Left lung (tissue), 14 donors: ENCODE results near the gene RSL24D1. TPM values are rescaled to one million over a fixed set of nuclear protein-coding genes. Genes with fewer than 3 reads are reported as not detected.
A peak's percentile ranks its signal among the peaks of the same experiment; 100 is the strongest.

ENCODE experiments used
- ATAC-seq: fragments of 200-7000 bp; cut with Tn5 transposase; one replicate; pipeline ENCODE4 v1.9.1; 2020; ENCODE audit warnings: moderate library complexity
- DNase-seq, 4 donors: peaks; one replicate each; pipeline ENCODE4 v3.0.0-alpha.2; 2013 to 2020
- H3K27ac ChIP-seq, 2 donors: fragments of 200-600 bp; sonication (generic) in 1 of 2; one replicate each; pipeline versions ENCODE4 v1.5.0 to v1.8.0; 2020 to 2021
- H3K27me3 ChIP-seq, 2 donors: fragments of 200-600 bp; sonication (generic) in 1 of 2; one replicate each; pipeline versions ENCODE4 v1.5.0 to v1.8.0; 2020 to 2021
- H3K36me3 ChIP-seq, 2 donors: fragments of 200-600 bp; sonication (generic) in 1 of 2; one replicate each; pipeline versions ENCODE4 v1.5.0 to v1.8.0; 2020 to 2021
- H3K4me1 ChIP-seq, 2 donors: fragments of 200-600 bp; one replicate each; pipeline ENCODE4 v1.8.0; 2021
- H3K4me3 ChIP-seq, 2 donors: fragments of 200-600 bp; sonication (generic) in 1 of 2; one replicate each; pipeline versions ENCODE4 v1.5.0 to v1.8.0; 2020 to 2021; ENCODE audit warnings: mild to moderate bottlenecking in 1 of 2
- H3K9me3 ChIP-seq, 2 donors: fragments of 200-600 bp; sonication (generic) in 1 of 2; one replicate each; pipeline versions ENCODE4 v1.5.0 to v1.8.0; 2020 to 2021
- intact Hi-C, 2 donors: fragments of 100-400 bp; cut with DNase I; formaldehyde crosslinking; loops; one replicate each; pipeline versions ENCODE4 v1.11.2 to v1.14.2; 2022
- long read RNA-seq, 12 donors: library from polyadenylated mRNA in 2 of 12; unstranded in 2 of 12; transcript quantifications; one replicate each; pipeline ENCODE4 v2.0.0 and lab custom pipeline, GENCODE V29; 2019 to 2026
- polyA plus RNA-seq, 6 donors: library from polyadenylated mRNA; unstranded; fragments of 120-200 nt; gene quantifications; one replicate each; pipeline ENCODE4 v1.2.1, GENCODE V29; 2013; ENCODE audit not compliant: insufficient read length in 6 of 6
- total RNA-seq, 2 donors: library from RNA; stranded (reverse); fragmentation: NEBNext Ultra II Directional; extraction: Animal tissue kit (Norgen Biotek cat#: 25700); gene quantifications; one replicate each; pipeline ENCODE4 v1.2.1, GENCODE V29; 2021
- TF ChIP-seq, protein P1 (sequence below), 2 donors: fragments of 200-600 bp; sonication (generic) in 1 of 2; IDR thresholded peaks; one replicate each; pipeline versions ENCODE4 v1.5.0 to v1.8.0; 2021; ENCODE audit warnings: antibody characterized with exemption in 2 of 2
- donor health status: DM: no; HTN: yes; CAD: no.
- donor health status: DM: no; HTN: no; CAD: no.

RSL24D1 gene
- total RNA-seq (10 to 100 TPM; 43.5 to 55.1 TPM), polyA plus RNA-seq (100 to 1,000 TPM; 110 to 155 (median 142) TPM)
- long read RNA-seq, donor 1, transcript RSL24D1-201 (6 exons, 2,015 nt) = major isoform, 137 of 179 reads
- long read RNA-seq, donor 1, partial matches to known transcripts = 42 of 179 reads
- long read RNA-seq, donor 1, other reads (novel, unspliced or antisense) = 0 of 179 reads
- long read RNA-seq, donor 2, transcript RSL24D1-201 (6 exons, 2,015 nt) = major isoform, 87 of 143 reads
- long read RNA-seq, donor 2, partial matches to known transcripts = 56 of 143 reads
- long read RNA-seq, donor 2, other reads (novel, unspliced or antisense) = 0 of 143 reads
- long read RNA-seq, donor 3, transcript RSL24D1-201 (6 exons, 2,015 nt) = major isoform, 105 of 117 reads
- long read RNA-seq, donor 3, partial matches to known transcripts = 7 of 117 reads
- long read RNA-seq, donor 3, other reads (novel, unspliced or antisense) = 5 of 117 reads
- long read RNA-seq, donor 4, transcript RSL24D1-201 (6 exons, 2,015 nt) = major isoform, 29 of 43 reads
- long read RNA-seq, donor 4, partial matches to known transcripts = 14 of 43 reads
- long read RNA-seq, donor 4, other reads (novel, unspliced or antisense) = 0 of 43 reads
- long read RNA-seq, donor 5, transcript RSL24D1-201 (6 exons, 2,015 nt) = major isoform, 119 of 139 reads
- long read RNA-seq, donor 5, partial matches to known transcripts = 20 of 139 reads
- long read RNA-seq, donor 5, other reads (novel, unspliced or antisense) = 0 of 139 reads
- long read RNA-seq, donor 6, transcript RSL24D1-201 (6 exons, 2,015 nt) = major isoform, 148 of 199 reads
- long read RNA-seq, donor 6, partial matches to known transcripts = 42 of 199 reads
- long read RNA-seq, donor 6, other reads (novel, unspliced or antisense) = 9 of 199 reads
- long read RNA-seq, donor 7, transcript RSL24D1-201 (6 exons, 2,015 nt) = major isoform, 97 of 112 reads
- long read RNA-seq, donor 7, partial matches to known transcripts = 15 of 112 reads
- long read RNA-seq, donor 7, other reads (novel, unspliced or antisense) = 0 of 112 reads
- long read RNA-seq, donor 8, transcript RSL24D1-201 (6 exons, 2,015 nt) = major isoform, 74 of 83 reads
- long read RNA-seq, donor 8, partial matches to known transcripts = 9 of 83 reads
- long read RNA-seq, donor 8, other reads (novel, unspliced or antisense) = 0 of 83 reads
- long read RNA-seq, donor 9 = 0 reads
- long read RNA-seq, donor 10, transcript RSL24D1-201 (6 exons, 2,015 nt) = major isoform, 19 of 22 reads
- long read RNA-seq, donor 10, partial matches to known transcripts = 2 of 22 reads
- long read RNA-seq, donor 10, other reads (novel, unspliced or antisense) = 1 of 22 reads
- long read RNA-seq, donor 11 = 0 reads
- long read RNA-seq, donor 12, transcript RSL24D1-201 (6 exons, 2,015 nt) = major isoform, 72 of 95 reads
- long read RNA-seq, donor 12, partial matches to known transcripts = 23 of 95 reads
- long read RNA-seq, donor 12, other reads (novel, unspliced or antisense) = 0 of 95 reads

DNA sequence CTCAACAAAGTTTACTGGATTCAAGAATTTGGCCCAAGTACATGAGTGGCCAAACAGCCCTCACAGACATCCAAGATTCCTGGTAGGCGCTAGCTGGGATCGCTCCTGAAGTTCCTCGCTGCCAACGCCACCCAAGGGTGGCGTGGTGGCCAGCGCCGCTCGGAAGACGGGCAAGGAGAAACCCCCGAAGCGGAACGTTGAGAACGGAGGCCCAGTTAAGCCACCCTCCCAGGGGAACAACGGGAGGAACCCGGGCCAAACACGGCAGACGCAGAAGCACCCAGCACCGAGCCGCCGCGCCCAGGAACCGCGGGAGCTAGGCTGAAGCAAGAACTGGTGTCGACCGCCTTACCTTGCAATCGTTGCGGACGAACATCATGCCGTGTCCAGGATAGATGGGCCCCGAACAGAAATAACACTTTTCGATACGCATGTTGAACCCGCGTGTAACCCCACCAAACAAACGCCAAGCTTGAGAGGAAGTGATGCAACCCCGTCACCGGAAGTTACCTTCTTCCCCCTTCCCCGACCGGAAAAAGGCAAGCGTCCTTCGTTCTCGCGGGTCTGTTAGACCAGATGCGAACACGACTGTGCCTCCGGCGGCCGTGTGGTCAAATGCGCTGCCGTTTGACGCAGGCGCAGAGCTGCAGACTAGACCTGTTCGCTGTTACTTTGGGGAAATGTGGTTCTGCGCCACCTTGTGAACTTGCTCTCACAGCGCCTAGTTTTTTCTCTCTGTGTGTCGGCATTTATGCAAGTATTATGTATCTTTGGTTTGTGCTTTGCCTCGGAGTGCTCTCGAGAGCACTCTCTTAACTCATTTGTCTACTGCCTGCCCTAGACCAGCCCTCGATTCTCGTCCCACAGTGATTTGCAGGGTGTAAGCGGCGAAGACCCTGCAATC lies at the start of gene RSL24D1:
RSL24D1 (minus strand) TSS at position 484 of the 904 bp plus-strand sequence; CDS start at position 433, 51 bp downstream.
- peak within 1 kb of the TSS; percentile 76 to 97 for H3K27ac ChIP-seq
- DNase-seq (peak; percentile 96 to 99 (median 98)), ATAC-seq (peak; percentile 99)
- no peaks in the 10 kb centered on the region for H3K9me3 ChIP-seq
- TF ChIP-seq, protein P1, sequence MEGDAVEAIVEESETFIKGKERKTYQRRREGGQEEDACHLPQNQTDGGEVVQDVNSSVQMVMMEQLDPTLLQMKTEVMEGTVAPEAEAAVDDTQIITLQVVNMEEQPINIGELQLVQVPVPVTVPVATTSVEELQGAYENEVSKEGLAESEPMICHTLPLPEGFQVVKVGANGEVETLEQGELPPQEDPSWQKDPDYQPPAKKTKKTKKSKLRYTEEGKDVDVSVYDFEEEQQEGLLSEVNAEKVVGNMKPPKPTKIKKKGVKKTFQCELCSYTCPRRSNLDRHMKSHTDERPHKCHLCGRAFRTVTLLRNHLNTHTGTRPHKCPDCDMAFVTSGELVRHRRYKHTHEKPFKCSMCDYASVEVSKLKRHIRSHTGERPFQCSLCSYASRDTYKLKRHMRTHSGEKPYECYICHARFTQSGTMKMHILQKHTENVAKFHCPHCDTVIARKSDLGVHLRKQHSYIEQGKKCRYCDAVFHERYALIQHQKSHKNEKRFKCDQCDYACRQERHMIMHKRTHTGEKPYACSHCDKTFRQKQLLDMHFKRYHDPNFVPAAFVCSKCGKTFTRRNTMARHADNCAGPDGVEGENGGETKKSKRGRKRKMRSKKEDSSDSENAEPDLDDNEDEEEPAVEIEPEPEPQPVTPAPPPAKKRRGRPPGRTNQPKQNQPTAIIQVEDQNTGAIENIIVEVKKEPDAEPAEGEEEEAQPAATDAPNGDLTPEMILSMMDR (IDR thresholded peaks at IDR 0.05) = peak in 1 of 2 donors; percentile 32
- no peaks in the 10 kb centered on the region for H3K27me3 ChIP-seq
- peaks cover 17 to 44% of the 10 kb centered on the region in 2 donors for H3K4me1 ChIP-seq
- H3K4me3 ChIP-seq = peak within 1 kb of the TSS; percentile 86 to 92
- H3K36me3 ChIP-seq = peaks cover 0 to 10% of the 10 kb centered on the region in 2 donors
- intact Hi-C loops = no loop called here

DNA sequence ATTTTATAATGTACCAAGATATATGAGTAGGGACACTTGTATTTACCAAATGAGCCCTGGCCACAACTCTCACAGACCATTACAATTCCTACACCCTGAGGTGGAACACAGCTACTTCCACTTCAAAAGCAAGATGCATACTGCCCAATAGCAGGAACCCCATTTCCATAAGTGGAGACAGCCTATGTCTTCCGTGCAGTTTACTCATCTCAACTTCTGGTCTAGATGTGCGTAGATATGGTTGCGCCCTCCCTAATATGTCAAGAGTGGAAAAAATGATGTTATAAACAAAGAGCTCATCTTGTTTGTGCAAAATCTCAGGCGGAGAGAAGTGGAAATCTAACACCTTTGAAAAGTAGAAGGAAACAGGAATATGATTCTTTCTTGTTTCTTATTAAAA lies 48.3 kb upstream of the RSL24D1 start:
- intact Hi-C loops = no loop called here
- ATAC-seq (no peak), DNase-seq (no peak)
- Histone ChIP-seq H3K27ac (peak overlapping the region in 1 of 2 donors; percentile 88), H3K4me1 (peaks cover 3 to 78% of the 10 kb centered on the region in 2 donors), H3K27me3 (no peaks in the 10 kb centered on the region), H3K4me3 (no peak overlapping the region), H3K9me3 (no peaks in the 10 kb centered on the region), H3K36me3 (no peaks in the 10 kb centered on the region)
- TF ChIP-seq, protein P1 (IDR thresholded peaks at IDR 0.05) = no peak

DNA sequence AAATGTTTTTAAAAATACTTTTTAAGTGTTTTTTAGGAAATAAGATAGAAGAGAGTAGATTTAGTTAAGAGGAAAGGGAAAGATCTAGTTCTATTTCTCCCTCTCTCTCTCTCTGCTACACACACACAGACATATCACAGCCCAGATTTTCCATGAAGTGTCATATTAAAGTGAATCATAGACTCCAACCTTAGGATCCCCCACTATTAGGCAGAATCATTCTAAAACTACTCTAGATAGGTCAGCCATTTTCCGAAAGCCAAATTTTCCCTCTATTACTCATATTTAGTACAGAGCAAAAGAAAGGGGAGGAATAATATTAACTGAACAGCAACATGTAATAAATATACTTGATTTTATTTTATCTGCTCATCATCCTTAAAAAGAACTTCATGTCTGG lies 45.1 kb upstream of the RSL24D1 start:
- intact Hi-C loops = no loop called here
- Histone ChIP-seq H3K27ac (peak overlapping the region; percentile 10 to 28), H3K4me1 (peaks cover 0 to 56% of the 10 kb centered on the region in 2 donors), H3K9me3 (no peaks in the 10 kb centered on the region), H3K36me3 (no peaks in the 10 kb centered on the region), H3K27me3 (no peaks in the 10 kb centered on the region), H3K4me3 (no peak overlapping the region)
- peak; percentile 20 for ATAC-seq
- DNase-seq = no peak
- TF ChIP-seq, protein P1 (IDR thresholded peaks at IDR 0.05) = no peak

DNA sequence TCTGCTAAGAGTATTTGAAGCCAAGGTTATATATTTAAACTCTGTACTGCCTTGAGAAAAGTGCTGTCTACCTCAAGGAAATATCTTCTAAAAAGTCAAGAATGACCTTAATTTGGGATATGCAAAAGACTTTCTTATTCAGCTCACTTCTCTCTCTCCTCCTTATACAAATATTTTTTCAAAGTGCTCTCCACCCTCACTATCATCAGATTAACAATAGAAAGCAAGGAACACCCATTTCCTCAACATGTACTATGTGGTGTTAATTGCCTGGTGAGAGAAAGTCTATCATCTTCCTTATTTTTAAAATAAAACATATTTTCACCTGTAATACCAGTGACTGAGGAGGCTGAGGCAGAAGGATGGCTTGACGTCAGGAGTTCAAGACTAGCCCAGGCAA lies 44.4 kb upstream of the RSL24D1 start:
- no peaks in the 10 kb centered on the region for H3K9me3 ChIP-seq
- H3K36me3 ChIP-seq = no peaks in the 10 kb centered on the region
- no peak overlapping the region for H3K4me3 ChIP-seq
- H3K27ac ChIP-seq = peak overlapping the region; percentile 8 to 24
- DNase-seq = no peak
- H3K27me3 ChIP-seq = no peaks in the 10 kb centered on the region
- TF ChIP-seq, protein P1 (IDR thresholded peaks at IDR 0.05) = no peak
- peaks cover 0 to 49% of the 10 kb centered on the region in 2 donors for H3K4me1 ChIP-seq
- intact Hi-C loops = no loop called here
- ATAC-seq = no peak
